Uterus (tissue), 4 donors: ENCODE data around the gene BCR. TPM values are rescaled to one million over a fixed set of nuclear protein-coding genes. Genes with fewer than 3 reads are reported as not detected.

Experiments
- DNase-seq, 2 donors: peaks; one replicate each; pipeline ENCODE4 v3.0.0-alpha.2; 2019 to 2020
- H3K27ac ChIP-seq, 2 donors: fragments of 200-600 bp; sonication (generic); 1 replicate in 1 of 2; 2 replicates in 1 of 2; pipeline ENCODE4 v1.5.1; 2016 to 2018
- H3K27me3 ChIP-seq, 2 donors: fragments of 200-600 bp; sonication (generic); one replicate each; pipeline ENCODE4 v1.5.1; 2018 to 2019; ENCODE audit warnings: control low read depth in 1 of 2
- H3K36me3 ChIP-seq, 2 donors: fragments of 200-600 bp; sonication (generic); one replicate each; pipeline ENCODE4 v1.5.1; 2019; ENCODE audit warnings: control low read depth in 1 of 2
- H3K4me1 ChIP-seq, 2 donors: fragments of 200-600 bp; sonication (generic); one replicate each; pipeline ENCODE4 v1.5.1; 2018 to 2019; ENCODE audit warnings: control low read depth in 1 of 2
- H3K4me3 ChIP-seq, 2 donors: fragments of 200-600 bp; sonication (generic); 1 replicate in 1 of 2; 2 replicates in 1 of 2; pipeline ENCODE4 v1.5.1; 2018 to 2019; ENCODE audit warnings: mild to moderate bottlenecking in 1 of 2
- H3K9me3 ChIP-seq, 2 donors: fragments of 200-600 bp; sonication (generic); one replicate each; pipeline ENCODE4 v1.5.1; 2019; ENCODE audit warnings: control low read depth in 1 of 2
- POLR2A ChIP-seq, 2 donors: fragments of 450-650 bp; IDR thresholded peaks; one replicate each; pipeline ENCODE4 v1.6.1; 2016; ENCODE audit warnings: antibody characterized with exemption in 2 of 2, mild to moderate bottlenecking in 1 of 2, moderate library complexity in 1 of 2
- intact Hi-C: fragments of 100-400 bp; cut with DNase I; formaldehyde crosslinking; loops from one replicate; pipeline ENCODE4 v1.15.1; 2023; ENCODE audit warnings: low total_unique reads
- total RNA-seq, 4 donors: library from RNA; depleted of rRNA in 3 of 4; stranded (reverse); fragments of >200 nt in 3 of 4; gene quantifications; one replicate each; pipeline versions ENCODE4 v1.1.0 to v1.2.4, GENCODE V29; 2014 to 2023
- TF ChIP-seq, protein P1 (sequence below), 4 experiments: fragments of 200-600 bp in 2 of 4; fragments of 450-650 bp in 2 of 4; sonication (generic) in 2 of 4; IDR thresholded peaks; one replicate each; pipeline ENCODE4 v1.5.1; 2016 to 2019; ENCODE audit warnings: antibody characterized with exemption in 4 of 4, mild to moderate bottlenecking in 2 of 4, moderate library complexity in 1 of 4
- donor health status: DM: yes; HTN: yes; CAD: no.

BCR gene
- total RNA-seq, 4 donors from 2014 or later: 10.6 to 93.3 (median 28.3) TPM

DNA sequence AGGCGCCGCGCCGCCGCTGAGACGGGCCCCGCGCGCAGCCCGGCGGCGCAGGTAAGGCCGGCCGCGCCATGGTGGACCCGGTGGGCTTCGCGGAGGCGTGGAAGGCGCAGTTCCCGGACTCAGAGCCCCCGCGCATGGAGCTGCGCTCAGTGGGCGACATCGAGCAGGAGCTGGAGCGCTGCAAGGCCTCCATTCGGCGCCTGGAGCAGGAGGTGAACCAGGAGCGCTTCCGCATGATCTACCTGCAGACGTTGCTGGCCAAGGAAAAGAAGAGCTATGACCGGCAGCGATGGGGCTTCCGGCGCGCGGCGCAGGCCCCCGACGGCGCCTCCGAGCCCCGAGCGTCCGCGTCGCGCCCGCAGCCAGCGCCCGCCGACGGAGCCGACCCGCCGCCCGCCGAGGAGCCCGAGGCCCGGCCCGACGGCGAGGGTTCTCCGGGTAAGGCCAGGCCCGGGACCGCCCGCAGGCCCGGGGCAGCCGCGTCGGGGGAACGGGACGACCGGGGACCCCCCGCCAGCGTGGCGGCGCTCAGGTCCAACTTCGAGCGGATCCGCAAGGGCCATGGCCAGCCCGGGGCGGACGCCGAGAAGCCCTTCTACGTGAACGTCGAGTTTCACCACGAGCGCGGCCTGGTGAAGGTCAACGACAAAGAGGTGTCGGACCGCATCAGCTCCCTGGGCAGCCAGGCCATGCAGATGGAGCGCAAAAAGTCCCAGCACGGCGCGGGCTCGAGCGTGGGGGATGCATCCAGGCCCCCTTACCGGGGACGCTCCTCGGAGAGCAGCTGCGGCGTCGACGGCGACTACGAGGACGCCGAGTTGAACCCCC lies 798 bp downstream of the BCR start:
- H3K27ac ChIP-seq: peak overlapping the region; percentile 59 to 69
- DNase-seq: no peak
- H3K4me1 ChIP-seq: peaks cover 0 to 28% of the 10 kb centered on the region in 2 donors
- no peaks in the 10 kb centered on the region for H3K27me3 ChIP-seq
- intact Hi-C loops: no loop called here
- H3K4me3 ChIP-seq: peak overlapping the region; percentile 52 to 73
- TF ChIP-seq, protein P1, sequence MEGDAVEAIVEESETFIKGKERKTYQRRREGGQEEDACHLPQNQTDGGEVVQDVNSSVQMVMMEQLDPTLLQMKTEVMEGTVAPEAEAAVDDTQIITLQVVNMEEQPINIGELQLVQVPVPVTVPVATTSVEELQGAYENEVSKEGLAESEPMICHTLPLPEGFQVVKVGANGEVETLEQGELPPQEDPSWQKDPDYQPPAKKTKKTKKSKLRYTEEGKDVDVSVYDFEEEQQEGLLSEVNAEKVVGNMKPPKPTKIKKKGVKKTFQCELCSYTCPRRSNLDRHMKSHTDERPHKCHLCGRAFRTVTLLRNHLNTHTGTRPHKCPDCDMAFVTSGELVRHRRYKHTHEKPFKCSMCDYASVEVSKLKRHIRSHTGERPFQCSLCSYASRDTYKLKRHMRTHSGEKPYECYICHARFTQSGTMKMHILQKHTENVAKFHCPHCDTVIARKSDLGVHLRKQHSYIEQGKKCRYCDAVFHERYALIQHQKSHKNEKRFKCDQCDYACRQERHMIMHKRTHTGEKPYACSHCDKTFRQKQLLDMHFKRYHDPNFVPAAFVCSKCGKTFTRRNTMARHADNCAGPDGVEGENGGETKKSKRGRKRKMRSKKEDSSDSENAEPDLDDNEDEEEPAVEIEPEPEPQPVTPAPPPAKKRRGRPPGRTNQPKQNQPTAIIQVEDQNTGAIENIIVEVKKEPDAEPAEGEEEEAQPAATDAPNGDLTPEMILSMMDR (IDR thresholded peaks at IDR 0.05): no peak
- TF ChIP-seq POLR2A (IDR thresholded peaks at IDR 0.05): no peak
- no peaks in the 10 kb centered on the region for H3K36me3 ChIP-seq
- no peaks in the 10 kb centered on the region for H3K9me3 ChIP-seq

GRCh38 chr22:23181721-23182308 lies 1.5 kb downstream of the BCR start:
- TF ChIP-seq, protein P1 (IDR thresholded peaks at IDR 0.05): no peak
- TF ChIP-seq POLR2A (IDR thresholded peaks at IDR 0.05): no peak
- DNase-seq: no peak
- Histone ChIP-seq H3K27me3 (no peaks in the 10 kb centered on the region), H3K9me3 (no peaks in the 10 kb centered on the region), H3K36me3 (no peaks in the 10 kb centered on the region), H3K27ac (peak overlapping the region; percentile 39 to 69), H3K4me1 (peaks cover 0 to 28% of the 10 kb centered on the region in 2 donors), H3K4me3 (peak overlapping the region; percentile 52 to 73)
- intact Hi-C loops: no loop called here

GRCh38 chr22:23182309-23183060 lies 2.2 kb downstream of the BCR start:
- TF ChIP-seq, protein P1 (IDR thresholded peaks at IDR 0.05): no peak
- no peak for TF ChIP-seq POLR2A (IDR thresholded peaks at IDR 0.05)
- intact Hi-C loops: no loop called here
- peak overlapping the region in 1 of 2 donors; percentile 69 for H3K27ac ChIP-seq
- H3K4me1 ChIP-seq: peaks cover 0 to 28% of the 10 kb centered on the region in 2 donors
- peak overlapping the region; percentile 52 to 73 for H3K4me3 ChIP-seq
- no peak for DNase-seq
- no peaks in the 10 kb centered on the region for H3K27me3 ChIP-seq
- no peaks in the 10 kb centered on the region for H3K36me3 ChIP-seq
- no peaks in the 10 kb centered on the region for H3K9me3 ChIP-seq

DNA sequence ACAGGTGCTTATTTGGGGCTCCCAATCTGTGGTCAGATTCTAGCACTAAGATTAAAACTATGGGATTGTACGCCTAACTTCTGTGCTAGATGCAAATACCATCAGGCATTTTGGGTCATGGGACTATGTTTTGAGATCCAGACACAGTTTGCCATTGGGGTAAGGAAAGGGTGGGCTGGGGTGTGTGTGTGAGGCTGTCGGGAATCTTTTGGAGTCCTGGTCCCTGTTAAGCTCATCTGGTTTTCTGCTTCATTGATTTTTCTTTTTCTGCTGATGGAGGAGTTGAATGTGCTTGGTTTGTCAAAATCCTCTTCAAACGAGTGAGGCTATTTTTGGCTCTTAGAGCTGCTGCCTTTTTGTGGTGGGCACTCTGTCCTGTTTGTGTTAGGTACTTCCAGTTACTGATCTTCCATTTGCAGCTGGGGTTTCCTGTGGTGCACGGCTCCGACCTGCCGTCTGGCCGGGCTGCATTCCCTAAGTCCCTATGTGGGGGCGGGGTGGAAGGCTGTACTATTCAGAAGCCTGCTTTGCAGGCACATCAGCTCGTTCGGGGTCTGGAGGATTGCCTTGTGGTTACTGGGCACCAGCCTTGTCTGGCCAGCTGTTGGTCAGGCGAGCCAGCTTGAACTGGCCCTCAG lies 2.9 kb downstream of the BCR start:
- no peaks in the 10 kb centered on the region for H3K36me3 ChIP-seq
- H3K4me3 ChIP-seq: peak overlapping the region; percentile 52 to 73
- intact Hi-C loops: no loop called here
- H3K9me3 ChIP-seq: no peaks in the 10 kb centered on the region
- H3K27me3 ChIP-seq: no peaks in the 10 kb centered on the region
- TF ChIP-seq POLR2A (IDR thresholded peaks at IDR 0.05): no peak
- TF ChIP-seq, protein P1 (IDR thresholded peaks at IDR 0.05): no peak
- DNase-seq: no peak
- H3K27ac ChIP-seq: peak overlapping the region in 1 of 2 donors; percentile 69
- peaks cover 0 to 28% of the 10 kb centered on the region in 2 donors for H3K4me1 ChIP-seq
